GM21619 (cell line): Measurements from ENCODE around the gene USP43.
"Not testable (repeated sequence)": the region's sequence is repeated elsewhere in the genome, so short reads cannot be mapped to it uniquely, and the experiment has no call there.

Experiments used
- ATAC-seq: cut with Tn5 transposase; IDR thresholded peaks from one replicate; pipeline ENCODE4 v1.9.1; 2021; ENCODE audit not compliant: unreplicated experiment

USP43 gene

GRCh38 chr17:9658593-9659211 lies 13.4 kb downstream of the USP43 start:
- ATAC-seq = no peak

- ATAC-seq = no peak
Measured at GRCh38 chr17:9661027-9661426, 15.7 kb downstream of the USP43 start.

DNA sequence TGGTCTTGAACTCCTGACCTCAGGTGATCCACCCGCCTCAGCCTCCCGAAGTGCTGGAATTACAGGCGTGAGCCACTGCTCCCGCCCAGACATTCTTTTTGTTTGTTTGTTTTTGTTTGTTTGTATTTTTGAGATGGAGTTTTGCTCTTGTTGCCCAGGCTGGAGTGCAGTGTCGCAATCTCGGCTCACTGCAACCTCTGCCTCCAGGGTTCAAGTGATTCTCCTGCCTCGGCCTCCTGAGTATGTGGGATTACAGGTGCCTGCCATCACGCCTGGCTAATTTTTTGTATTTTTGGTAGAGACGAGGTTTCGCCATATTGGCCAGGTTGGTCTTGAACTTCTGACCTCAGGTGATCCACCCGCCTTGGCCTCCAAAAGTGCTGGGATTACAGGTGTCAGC lies 18.2 kb downstream of the USP43 start:
- not testable (repeated sequence) for ATAC-seq

- no peak for ATAC-seq
Measured at GRCh38 chr17:9666461-9667050, 21.2 kb downstream of the USP43 start.

- ATAC-seq = no peak
Measured at GRCh38 chr17:9668517-9668916, 23.2 kb downstream of the USP43 start.

DNA sequence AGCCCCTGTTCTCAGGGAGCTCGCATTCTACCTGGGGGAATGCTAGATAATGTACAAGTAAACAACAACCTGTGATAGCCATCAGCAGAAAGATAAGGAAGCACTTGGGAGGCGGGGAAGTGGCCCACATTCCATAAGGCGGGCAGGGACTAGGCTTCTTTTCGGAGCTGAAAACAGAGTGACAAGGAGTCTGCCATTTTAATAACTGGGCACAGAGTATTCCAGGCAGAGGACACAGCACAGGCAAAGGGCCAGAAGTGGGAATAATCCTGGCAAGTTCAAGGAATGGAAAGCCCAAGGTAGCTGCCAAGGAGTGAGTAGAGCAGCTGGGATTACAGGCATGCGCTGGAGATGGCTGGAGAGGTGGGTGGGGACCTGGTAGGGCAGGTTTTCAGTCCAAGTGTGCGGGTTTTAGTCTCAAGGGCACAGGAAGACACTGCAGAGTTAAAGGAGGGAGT lies 24.3 kb downstream of the USP43 start:
- ATAC-seq = no peak

- ATAC-seq = no peak
Measured at GRCh38 chr17:9670596-9670995, 25.3 kb downstream of the USP43 start.

DNA sequence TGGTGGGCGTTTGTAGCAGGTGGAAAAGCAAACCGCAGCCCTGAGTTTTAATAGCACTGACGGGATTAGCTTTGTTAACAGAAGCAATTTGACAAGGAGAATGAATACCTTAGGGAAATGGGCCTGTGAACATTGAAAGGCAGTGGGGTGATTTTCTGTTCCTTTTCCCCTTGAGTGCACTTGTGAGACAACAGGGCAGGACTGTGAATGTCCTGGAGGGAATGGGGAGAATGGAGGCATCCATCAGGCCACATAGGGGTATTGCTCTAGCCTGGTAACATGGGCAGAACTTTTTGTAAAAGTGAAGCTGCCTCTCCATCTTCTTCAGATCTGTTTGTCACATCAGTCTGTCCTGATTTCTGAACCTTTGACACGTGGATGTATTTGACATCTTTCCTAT lies 26.2 kb downstream of the USP43 start:
- ATAC-seq = no peak

DNA sequence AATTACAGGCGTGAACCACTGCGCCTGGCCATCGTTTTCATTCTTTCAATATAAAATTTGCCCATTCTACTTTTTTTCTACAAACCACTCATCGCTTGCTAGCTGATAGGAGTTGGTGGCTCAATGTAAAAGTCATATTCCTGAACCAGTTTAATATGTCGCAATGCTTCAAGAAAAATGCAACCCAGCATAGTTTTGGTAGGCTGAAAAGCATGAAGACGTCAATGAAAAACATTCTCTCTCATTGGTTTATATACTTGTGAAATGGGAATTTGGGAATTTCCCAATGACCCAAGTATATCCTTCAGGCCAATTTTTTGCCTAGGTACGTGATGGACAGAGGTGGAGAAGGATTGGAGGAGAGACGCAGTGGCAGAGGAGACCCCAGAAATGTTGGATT lies 26.9 kb downstream of the USP43 start:
- no peak for ATAC-seq

DNA sequence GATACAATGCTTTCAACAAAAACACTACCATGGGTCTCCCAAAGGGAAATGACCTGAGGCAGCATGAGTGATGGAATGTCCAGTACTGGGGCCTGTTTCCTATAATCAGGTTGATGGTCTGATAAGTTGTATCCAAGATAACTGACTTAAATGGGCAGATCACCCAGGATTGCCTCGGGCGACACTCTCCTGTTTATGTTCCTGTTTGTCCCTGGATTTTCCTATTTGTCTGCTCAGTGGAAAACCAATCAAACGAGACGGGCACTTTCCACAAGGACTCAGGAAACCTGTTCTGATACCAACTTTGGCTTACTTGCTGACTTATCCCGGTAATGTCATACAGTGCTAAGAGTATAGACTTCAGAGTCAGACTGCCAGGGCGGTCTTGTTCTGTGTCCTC lies 27.4 kb downstream of the USP43 start:
- ATAC-seq = no peak

DNA sequence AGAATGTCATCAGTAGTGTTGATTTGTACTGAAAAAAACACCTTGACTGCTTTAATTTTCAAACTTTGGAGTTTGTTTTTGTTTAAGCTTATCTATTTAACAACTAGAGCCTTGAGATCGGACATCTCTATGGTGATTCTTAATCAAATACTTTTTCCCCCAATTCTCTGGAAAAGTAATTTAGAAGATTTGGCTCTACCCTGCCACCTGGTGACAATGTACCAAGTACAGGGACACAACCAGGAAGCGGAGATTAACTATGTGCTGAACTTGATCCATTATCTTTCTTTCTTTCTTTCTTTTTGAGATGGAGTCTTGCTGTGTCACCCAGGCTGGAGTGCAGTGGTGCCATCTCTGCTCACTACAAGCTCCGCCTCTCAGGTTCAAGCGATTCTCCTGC lies 30.8 kb downstream of the USP43 start:
- no peak for ATAC-seq

GRCh38 chr17:9676820-9677310 lies 31.5 kb downstream of the USP43 start:
- ATAC-seq = peak; percentile 84

GRCh38 chr17:9677411-9677810 lies 32.1 kb downstream of the USP43 start:
- ATAC-seq = no peak

- ATAC-seq = no peak
Measured at GRCh38 chr17:9677896-9678295, 32.6 kb downstream of the USP43 start.

DNA sequence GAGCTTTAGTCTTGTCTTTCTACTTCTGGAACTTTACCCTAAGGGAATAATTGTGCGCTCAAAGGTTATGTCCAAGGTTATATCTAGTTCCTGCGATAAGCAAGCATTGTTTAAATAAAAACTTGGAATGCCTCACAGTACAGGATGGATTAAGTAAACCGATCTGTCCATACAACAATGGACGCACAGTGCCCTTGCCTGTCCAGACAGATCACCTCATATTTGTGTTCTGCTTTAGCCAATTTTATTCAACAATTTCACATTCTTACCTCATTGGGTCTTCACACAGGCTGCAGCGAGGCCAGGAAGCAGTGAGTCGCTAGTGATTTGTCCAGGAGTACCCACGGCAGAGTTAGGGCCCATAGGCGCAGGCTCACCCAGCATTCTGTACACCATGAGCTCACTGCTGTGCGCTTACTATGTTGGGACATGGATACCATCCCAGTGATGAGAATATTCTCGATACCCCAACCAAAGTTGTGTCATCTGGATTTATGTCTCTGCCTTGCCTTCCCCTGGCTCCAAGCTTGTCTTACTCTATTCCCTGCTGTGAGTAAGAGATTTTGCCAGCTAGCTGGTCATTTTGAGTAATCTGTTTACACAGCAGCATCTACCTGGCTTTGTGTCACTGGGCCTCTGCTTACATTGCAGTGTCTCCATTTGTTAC lies 39.8 kb downstream of the USP43 start:
- no peak for ATAC-seq

- ATAC-seq = no peak
Measured at GRCh38 chr17:9693755-9694154, 48.4 kb downstream of the USP43 start.

- no peak for ATAC-seq
Measured at GRCh38 chr17:9696279-9697044, 51.1 kb downstream of the USP43 start.

DNA sequence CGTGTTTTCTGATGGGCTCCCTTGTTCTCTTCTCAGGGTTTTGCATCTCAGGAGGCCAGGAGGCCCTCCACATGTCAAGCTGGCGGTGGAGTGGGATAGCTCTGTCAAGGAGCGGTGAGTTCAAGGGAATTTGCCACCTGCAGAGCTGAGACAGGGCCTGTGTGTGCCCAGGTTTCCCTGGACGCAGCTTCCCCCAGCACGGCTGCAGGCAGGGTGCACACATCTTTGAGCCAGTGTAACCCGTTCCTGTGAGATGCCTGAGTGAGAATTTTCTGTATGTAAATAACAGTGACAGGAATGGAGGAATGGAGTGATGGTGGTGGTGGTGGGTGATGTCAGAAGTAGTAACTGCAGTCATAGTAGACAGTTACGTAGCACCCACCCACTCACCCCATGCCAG lies 54.8 kb downstream of the USP43 start:
- no peak for ATAC-seq

- ATAC-seq = no peak
Measured at GRCh38 chr17:9700754-9701476, 55.6 kb downstream of the USP43 start.

DNA sequence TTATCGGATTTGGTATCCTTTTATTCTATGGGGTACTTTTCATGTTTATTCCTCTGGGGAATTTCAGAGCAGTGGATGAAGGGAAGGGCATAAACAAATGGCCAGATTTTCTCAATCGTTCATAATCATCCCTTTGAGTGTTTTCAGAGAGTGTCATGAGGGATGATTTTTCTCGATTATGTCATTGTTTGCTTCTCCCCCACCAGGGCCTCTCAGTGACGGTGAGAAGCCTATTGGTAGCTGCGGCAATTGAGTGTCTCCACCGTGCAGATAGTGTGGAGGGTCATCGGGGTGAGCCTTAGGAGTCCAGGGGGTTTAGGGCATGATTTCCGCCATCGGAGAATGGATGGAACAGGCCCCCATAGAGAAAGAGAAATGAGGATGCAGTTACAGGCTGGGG lies 57.2 kb downstream of the USP43 start:
- no peak for ATAC-seq
